Measurements from ENCODE around the gene RAD21L1. TPM values are rescaled to one million over a fixed set of nuclear protein-coding genes. Genes with fewer than 3 reads are reported as not detected.

Gene RAD21L1
- 1.1 TPM for total RNA-seq (ENCODE audit: unreplicated experiment)
- long read RNA-seq = 0 reads

DNA sequence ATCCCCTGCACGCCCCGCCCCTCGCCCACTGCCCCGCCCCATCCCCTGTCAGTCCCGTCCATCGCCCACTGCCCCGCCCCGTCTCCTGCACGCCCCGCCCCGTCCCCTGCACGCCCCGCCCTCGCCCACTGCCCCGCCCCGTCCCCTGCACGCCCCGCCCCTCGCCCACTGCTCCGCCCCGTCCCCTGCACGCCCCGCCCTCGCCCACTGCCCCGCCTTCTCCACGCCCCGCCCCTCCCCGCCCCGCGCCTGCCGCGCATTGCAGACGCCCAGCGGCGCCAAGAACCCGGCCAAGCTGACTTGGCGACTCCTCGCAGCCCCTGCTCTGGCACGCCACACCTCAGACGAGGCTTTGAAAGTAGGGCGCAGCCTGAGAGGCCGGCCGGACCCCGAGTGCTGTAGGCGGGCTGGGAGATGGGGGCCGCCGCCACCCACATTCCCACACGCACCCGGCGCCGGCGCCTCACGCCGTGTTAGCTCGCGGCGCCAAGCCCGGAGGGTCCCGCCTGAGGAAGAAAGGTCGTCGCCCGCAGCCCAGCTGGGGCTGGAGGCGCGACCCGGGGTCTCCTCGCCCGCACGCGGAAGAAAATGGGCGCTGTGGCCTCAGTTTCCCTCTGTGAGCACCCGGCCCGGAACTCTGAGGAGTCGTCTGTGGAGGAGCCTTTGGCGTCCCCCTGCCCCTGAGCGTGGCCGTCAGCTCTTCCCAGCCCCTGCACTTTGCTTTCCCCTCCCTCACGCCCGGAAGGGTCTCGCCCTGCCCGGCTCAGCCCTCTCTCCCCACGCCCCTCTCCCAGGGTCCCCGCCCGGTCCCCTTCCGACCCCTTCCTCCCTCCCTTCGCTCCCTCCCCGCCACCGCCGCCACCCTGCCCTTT is at the start of gene RAD21L1:
Gene RAD21L1, plus strand, starts transcription at position 262 of the 872 bp plus-strand sequence. CDS start 2,410 bp downstream, outside the sequence.
- H3K27ac Mint-ChIP-seq (ENCODE audit: unreplicated experiment) = peak within 1 kb of the TSS; percentile 48
- H3K36me3 Mint-ChIP-seq (ENCODE audit: low read depth, unreplicated experiment) = no peaks in the 10 kb centered on the region
- H3K4me3 Mint-ChIP-seq (ENCODE audit: unreplicated experiment) = peak within 1 kb of the TSS; percentile 90
- TF ChIP-seq, protein P1, sequence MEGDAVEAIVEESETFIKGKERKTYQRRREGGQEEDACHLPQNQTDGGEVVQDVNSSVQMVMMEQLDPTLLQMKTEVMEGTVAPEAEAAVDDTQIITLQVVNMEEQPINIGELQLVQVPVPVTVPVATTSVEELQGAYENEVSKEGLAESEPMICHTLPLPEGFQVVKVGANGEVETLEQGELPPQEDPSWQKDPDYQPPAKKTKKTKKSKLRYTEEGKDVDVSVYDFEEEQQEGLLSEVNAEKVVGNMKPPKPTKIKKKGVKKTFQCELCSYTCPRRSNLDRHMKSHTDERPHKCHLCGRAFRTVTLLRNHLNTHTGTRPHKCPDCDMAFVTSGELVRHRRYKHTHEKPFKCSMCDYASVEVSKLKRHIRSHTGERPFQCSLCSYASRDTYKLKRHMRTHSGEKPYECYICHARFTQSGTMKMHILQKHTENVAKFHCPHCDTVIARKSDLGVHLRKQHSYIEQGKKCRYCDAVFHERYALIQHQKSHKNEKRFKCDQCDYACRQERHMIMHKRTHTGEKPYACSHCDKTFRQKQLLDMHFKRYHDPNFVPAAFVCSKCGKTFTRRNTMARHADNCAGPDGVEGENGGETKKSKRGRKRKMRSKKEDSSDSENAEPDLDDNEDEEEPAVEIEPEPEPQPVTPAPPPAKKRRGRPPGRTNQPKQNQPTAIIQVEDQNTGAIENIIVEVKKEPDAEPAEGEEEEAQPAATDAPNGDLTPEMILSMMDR (IDR thresholded peaks at IDR 0.05; ENCODE audit: unreplicated experiment) = no peak
- peaks cover 5% of the 10 kb centered on the region for H3K4me1 Mint-ChIP-seq (ENCODE audit: unreplicated experiment)
- no peaks in the 10 kb centered on the region for H3K9me3 Mint-ChIP-seq (ENCODE audit: unreplicated experiment)
- H3K27me3 Mint-ChIP-seq (ENCODE audit: unreplicated experiment) = peaks cover 7% of the 10 kb centered on the region
- DNase-seq (ENCODE audit: low spot score) = peak; percentile 93

GRCh38 chr20:1177680-1178079 is 48.2 kb upstream of the RAD21L1 start:
- DNase-seq (ENCODE audit: low spot score) = peak; percentile 45
- Mint-ChIP-seq H3K4me3 (ENCODE audit: unreplicated experiment) (no peak overlapping the region), H3K36me3 (ENCODE audit: low read depth, unreplicated experiment) (peaks cover 14% of the 10 kb centered on the region), H3K27ac (ENCODE audit: unreplicated experiment) (no peak overlapping the region), H3K27me3 (ENCODE audit: unreplicated experiment) (peaks cover 6% of the 10 kb centered on the region), H3K9me3 (ENCODE audit: unreplicated experiment) (no peaks in the 10 kb centered on the region), H3K4me1 (ENCODE audit: unreplicated experiment) (peaks cover 10% of the 10 kb centered on the region)
- TF ChIP-seq, protein P1 (IDR thresholded peaks at IDR 0.05; ENCODE audit: unreplicated experiment) = no peak

GRCh38 chr20:1178103-1178502 is 47.7 kb upstream of the RAD21L1 start:
- peaks cover 6% of the 10 kb centered on the region for H3K27me3 Mint-ChIP-seq (ENCODE audit: unreplicated experiment)
- no peak overlapping the region for H3K27ac Mint-ChIP-seq (ENCODE audit: unreplicated experiment)
- no peak for DNase-seq (ENCODE audit: low spot score)
- H3K4me3 Mint-ChIP-seq (ENCODE audit: unreplicated experiment) = no peak overlapping the region
- H3K9me3 Mint-ChIP-seq (ENCODE audit: unreplicated experiment) = no peaks in the 10 kb centered on the region
- peaks cover 14% of the 10 kb centered on the region for H3K4me1 Mint-ChIP-seq (ENCODE audit: unreplicated experiment)
- peaks cover 14% of the 10 kb centered on the region for H3K36me3 Mint-ChIP-seq (ENCODE audit: low read depth, unreplicated experiment)
- TF ChIP-seq, protein P1 (IDR thresholded peaks at IDR 0.05; ENCODE audit: unreplicated experiment) = no peak

DNA sequence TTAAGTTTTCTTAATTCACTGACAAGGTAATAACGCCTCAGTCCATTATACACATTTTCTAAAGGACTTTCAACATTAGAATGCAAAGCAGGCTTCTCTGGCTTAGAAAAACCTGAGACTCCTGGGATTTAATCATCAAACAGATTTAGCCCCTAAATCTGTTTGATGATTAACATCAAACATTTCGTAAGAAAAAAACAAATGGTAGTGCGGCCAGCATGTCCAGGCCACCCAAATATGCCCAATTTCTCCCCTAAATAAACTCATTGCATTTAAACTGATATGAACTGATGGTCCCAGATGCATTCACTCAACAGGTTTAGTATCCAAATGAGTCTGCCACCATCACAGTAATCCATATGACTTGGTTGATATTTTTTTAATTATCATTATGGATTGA is 47.2 kb upstream of the RAD21L1 start:
- peaks cover 6% of the 10 kb centered on the region for H3K27me3 Mint-ChIP-seq (ENCODE audit: unreplicated experiment)
- H3K36me3 Mint-ChIP-seq (ENCODE audit: low read depth, unreplicated experiment) = peaks cover 14% of the 10 kb centered on the region
- no peaks in the 10 kb centered on the region for H3K9me3 Mint-ChIP-seq (ENCODE audit: unreplicated experiment)
- TF ChIP-seq, protein P1 (IDR thresholded peaks at IDR 0.05; ENCODE audit: unreplicated experiment) = no peak
- DNase-seq (ENCODE audit: low spot score) = no peak
- H3K4me1 Mint-ChIP-seq (ENCODE audit: unreplicated experiment) = peaks cover 18% of the 10 kb centered on the region
- no peak overlapping the region for H3K27ac Mint-ChIP-seq (ENCODE audit: unreplicated experiment)
- no peak overlapping the region for H3K4me3 Mint-ChIP-seq (ENCODE audit: unreplicated experiment)

DNA sequence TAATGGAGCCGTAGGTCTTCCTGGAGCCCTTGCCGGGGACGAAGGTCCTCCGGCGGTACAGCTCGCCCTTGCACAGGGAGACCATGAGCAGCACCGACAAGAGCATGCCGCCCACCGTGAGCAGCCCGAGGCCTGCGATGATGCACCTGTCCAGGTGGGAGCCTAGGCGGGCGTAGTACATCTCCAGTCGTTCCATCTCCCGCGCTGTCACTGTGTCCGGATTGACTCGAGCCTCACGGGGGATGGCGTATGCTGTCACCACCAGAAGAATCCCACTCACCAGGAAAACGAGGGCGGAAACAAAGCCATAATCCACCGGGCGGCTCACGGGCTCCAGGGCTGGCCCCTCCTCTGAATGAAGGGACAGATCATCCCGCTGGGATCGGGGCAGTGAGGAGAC is 44.9 kb upstream of the RAD21L1 start:
- Mint-ChIP-seq H3K4me1 (ENCODE audit: unreplicated experiment) (peaks cover 29% of the 10 kb centered on the region), H3K27ac (ENCODE audit: unreplicated experiment) (no peak overlapping the region), H3K4me3 (ENCODE audit: unreplicated experiment) (no peak overlapping the region), H3K9me3 (ENCODE audit: unreplicated experiment) (no peaks in the 10 kb centered on the region), H3K36me3 (ENCODE audit: low read depth, unreplicated experiment) (peaks cover 16% of the 10 kb centered on the region), H3K27me3 (ENCODE audit: unreplicated experiment) (peaks cover 12% of the 10 kb centered on the region)
- DNase-seq (ENCODE audit: low spot score) = no peak
- TF ChIP-seq, protein P1 (IDR thresholded peaks at IDR 0.05; ENCODE audit: unreplicated experiment) = no peak

Measured in endothelial cell (in vitro differentiated cells).